A549 treated with Mapracorat at 1 μM for 4 hours (cell line): ENCODE data around the gene GRIK5. TPM values are rescaled to one million over a fixed set of nuclear protein-coding genes. Genes with fewer than 3 reads are reported as not detected.

Experiments used
- total RNA-seq: library from RNA; stranded (reverse); fragments of 200-300 nt; extraction: Qiagen RNA extraction; gene quantifications from 5 replicates; pipeline ENCODE4 v1.2.3, GENCODE V29; 2022

GRIK5 gene
- 0.33 to 0.53 TPM (median 0.43 TPM) in 5 replicates for total RNA-seq

DNA sequence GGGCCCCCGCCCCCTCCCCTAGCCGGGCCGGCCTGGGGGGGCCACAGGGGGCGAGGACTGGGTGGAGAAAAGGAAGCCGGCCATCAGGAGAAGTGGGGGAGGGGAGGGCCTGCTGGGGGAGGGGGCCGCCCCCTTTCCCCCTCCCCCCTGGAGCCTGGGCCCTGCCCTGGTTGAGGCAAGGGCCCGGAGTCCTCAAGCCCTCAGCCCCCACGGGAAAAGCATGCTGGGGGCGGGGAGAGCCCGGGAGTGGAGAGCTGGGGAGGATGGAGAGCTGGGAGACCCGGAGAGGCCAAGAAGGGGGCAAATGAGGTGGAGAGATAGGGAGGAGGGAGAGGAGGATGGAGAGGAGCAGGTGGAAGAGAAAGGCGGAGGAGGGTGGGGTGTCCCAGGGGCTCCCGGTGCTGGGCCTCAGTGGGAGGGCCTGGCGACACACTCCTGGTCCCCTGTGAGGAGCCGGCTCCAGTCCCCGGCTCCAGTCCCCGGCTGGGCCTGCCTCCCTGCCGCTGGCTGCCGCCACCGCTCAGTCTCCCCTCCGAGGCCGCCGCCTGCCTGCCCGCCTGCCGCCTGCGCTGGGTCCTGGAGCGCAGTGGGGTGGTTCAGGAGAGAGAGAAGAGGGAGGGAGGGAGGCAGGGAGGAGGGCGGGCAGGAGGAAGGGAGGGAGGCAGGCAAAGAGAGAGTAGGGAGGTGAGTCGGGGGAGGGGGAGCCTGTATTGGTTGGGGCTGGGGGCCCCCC is at the start of gene GRIK5:
Gene GRIK5 (minus strand): TSS at position 588 of the 733 bp plus-strand sequence. CDS start 4,436 bp downstream, outside the sequence.

GRCh38 chr19:42075616-42076379 is 5.8 kb upstream of the GRIK5 start, which contains the start of gene ZNF574:
ZNF574 (plus strand) TSS chr19:42076166; CDS start chr19:42078607, 2,441 bp downstream.

GRCh38 chr19:41993612-41994483 is 76.2 kb downstream of the GRIK5 start, which contains the start of gene ATP1A3:
ATP1A3 (minus strand) TSS chr19:41994230; CDS start chr19:41994076, 154 bp downstream.

DNA sequence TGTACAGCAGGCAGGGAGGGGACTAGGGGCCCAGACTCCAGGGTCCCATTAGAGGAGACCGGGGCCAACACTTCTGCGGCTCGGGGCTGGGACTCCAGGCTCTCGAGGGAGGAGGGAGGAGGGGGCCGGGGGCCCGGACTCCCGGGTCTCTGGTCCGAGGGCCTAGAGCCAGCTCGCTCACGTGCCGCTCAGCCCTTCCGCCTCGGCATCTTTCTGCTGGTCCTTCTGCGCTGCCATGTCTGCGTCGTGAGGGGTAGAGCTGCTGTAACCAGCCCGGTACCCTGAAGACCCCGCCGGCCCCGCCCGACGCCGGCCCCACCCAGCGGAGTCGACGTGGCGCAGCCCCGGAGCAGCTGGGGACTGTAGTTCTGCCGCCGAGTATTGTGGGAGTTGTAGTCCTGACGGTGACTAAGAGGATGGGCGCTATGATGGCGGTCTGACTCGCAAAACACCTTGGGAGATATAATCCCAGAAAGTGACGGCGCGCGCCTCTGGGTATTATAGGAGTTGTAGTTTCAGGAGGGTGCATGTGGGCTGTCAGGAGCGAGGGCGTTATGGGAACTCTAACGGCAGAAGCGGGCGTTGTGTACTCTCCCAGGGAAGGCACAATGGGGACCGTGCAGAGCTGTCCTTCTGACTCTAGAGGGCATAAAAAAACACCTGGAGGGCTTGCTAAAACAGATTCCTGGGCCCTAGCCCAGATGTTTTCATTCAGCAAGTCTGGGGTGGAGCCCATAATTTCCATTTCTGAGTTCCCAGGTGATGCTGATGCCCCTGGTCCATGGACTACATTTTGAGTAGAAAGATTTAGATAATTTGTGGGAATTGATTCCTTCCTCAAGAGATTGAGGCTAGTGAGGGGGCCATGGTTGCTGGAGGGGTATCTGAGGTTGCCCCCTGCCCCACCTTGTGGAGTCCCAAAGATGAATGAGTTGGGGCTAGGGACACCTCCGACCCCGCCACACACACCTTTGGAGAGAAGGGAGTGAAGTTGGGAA is 110.7 kb downstream of the GRIK5 start, which contains the start of gene RABAC1:
Gene RABAC1 (minus strand): TSS at position 266 of the 998 bp plus-strand sequence. CDS start 29 bp downstream, at position 237.

Other genes with a start within 250 kb of the GRIK5 start
- gene LYPD4, start 225.5 kb downstream of the GRIK5 start, total RNA-seq: not detected in 5 replicates
- not detected in 5 replicates for gene DMRTC2, start 225.2 kb downstream of the GRIK5 start, total RNA-seq
- gene RPS19, start 210.0 kb downstream of the GRIK5 start, total RNA-seq: 9,095 to 10,005 TPM (median 9,200 TPM) in 5 replicates
- 0.32 to 1.2 TPM (median 0.90 TPM) in 5 replicates for gene CD79A, start 192.9 kb downstream of the GRIK5 start, total RNA-seq
- 75.9 to 130 TPM (median 117 TPM) in 5 replicates for gene ARHGEF1, start 187.0 kb downstream of the GRIK5 start, total RNA-seq
- 0.20 to 0.46 TPM (median 0.35 TPM) in 5 replicates for gene ERFL, start 141.8 kb downstream of the GRIK5 start, total RNA-seq
- 181 to 281 TPM (median 246 TPM) in 5 replicates for gene RABAC1, start 110.9 kb downstream of the GRIK5 start, total RNA-seq
- gene ATP1A3, start 76.0 kb downstream of the GRIK5 start, total RNA-seq: 3.4 to 4.8 TPM (median 4.1 TPM) in 5 replicates
- gene ZNF574, start 6.0 kb upstream of the GRIK5 start, total RNA-seq: 29.6 to 38.8 TPM (median 36.5 TPM) in 5 replicates
- gene POU2F2, start 62.2 kb upstream of the GRIK5 start, total RNA-seq: 0.18 to 0.65 TPM (median 0.45 TPM) in 5 replicates
- 50.3 to 74.2 TPM (median 67.4 TPM) in 5 replicates for gene DEDD2, start 147.5 kb upstream of the GRIK5 start, total RNA-seq
- gene ZNF526, start 150.1 kb upstream of the GRIK5 start, total RNA-seq: 16.7 to 20.4 TPM (median 19.7 TPM) in 5 replicates
- gene GSK3A, start 172.4 kb upstream of the GRIK5 start, total RNA-seq: 106 to 149 TPM (median 146 TPM) in 5 replicates
- 90.1 to 130 TPM (median 124 TPM) in 5 replicates for gene ERF, start 184.9 kb upstream of the GRIK5 start, total RNA-seq
- gene CIC, start 199.0 kb upstream of the GRIK5 start, total RNA-seq: 40.6 to 55.1 TPM (median 48.9 TPM) in 5 replicates
- gene PRR19, start 231.9 kb upstream of the GRIK5 start, total RNA-seq: 2.8 to 4.4 TPM (median 3.8 TPM) in 5 replicates
- gene PAFAH1B3, start 232.4 kb upstream of the GRIK5 start, total RNA-seq: 130 to 159 TPM (median 149 TPM) in 5 replicates
- gene TMEM145, start 243.1 kb upstream of the GRIK5 start, total RNA-seq: 1.8 to 3.7 TPM (median 3.0 TPM) in 5 replicates